Measurements from ENCODE around the gene RNF128. TPM values are rescaled to one million over a fixed set of nuclear protein-coding genes. Genes with fewer than 3 reads are reported as not detected.
A peak's percentile ranks its signal among the peaks of the same experiment; 100 is the strongest.

RNF128 gene, protein sequence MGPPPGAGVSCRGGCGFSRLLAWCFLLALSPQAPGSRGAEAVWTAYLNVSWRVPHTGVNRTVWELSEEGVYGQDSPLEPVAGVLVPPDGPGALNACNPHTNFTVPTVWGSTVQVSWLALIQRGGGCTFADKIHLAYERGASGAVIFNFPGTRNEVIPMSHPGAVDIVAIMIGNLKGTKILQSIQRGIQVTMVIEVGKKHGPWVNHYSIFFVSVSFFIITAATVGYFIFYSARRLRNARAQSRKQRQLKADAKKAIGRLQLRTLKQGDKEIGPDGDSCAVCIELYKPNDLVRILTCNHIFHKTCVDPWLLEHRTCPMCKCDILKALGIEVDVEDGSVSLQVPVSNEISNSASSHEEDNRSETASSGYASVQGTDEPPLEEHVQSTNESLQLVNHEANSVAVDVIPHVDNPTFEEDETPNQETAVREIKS
- total RNA-seq, result under 1 TPM in 8 of 10 donors, not detected in 2; 0.08 to 0.57 (median 0.27) TPM
- polyA plus RNA-seq, result under 1 TPM in 1 of 2 donors, not detected in 1; 0.01 TPM
- long read RNA-seq, donor 1, result 0 reads
- long read RNA-seq, donor 2, result 0 reads
- long read RNA-seq, donor 3, result 0 reads

DNA sequence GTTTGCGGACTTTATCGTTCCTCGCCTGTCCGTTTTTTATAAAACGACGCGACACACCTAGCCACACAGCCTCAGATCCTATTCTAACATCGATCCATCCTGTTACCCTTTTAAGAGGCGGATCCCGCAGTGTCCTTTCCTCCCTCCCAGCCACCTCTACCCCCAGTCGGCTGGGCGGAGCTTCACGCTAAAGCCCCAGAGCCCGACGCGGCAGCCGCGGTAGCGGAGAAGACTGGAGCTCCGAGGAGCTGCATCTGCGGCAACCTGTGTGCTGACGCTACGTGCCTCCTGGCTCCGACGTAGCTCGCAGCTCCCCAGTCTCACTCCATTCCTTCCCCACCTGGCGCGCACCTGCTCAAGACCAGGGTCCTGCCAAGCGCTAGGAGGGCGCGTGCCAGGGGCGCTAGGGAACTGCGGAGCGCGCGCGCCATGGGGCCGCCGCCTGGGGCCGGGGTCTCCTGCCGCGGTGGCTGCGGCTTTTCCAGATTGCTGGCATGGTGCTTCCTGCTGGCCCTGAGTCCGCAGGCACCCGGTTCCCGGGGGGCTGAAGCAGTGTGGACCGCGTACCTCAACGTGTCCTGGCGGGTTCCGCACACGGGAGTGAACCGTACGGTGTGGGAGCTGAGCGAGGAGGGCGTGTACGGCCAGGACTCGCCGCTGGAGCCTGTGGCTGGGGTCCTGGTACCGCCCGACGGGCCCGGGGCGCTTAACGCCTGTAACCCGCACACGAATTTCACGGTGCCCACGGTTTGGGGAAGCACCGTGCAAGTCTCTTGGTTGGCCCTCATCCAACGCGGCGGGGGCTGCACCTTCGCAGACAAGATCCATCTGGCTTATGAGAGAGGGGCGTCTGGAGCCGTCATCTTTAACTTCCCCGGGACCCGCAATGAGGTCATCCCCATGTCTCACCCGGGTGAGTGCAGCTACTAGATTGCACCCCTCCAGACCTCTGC, at the start of gene RNF128:
Gene RNF128, plus strand, starts transcription at position 217 of the 953 bp plus-strand sequence. Its CDS starts 213 bp downstream, at position 430.
- DNase-seq, result peak; percentile 3 to 15
- peak within 1 kb of the TSS; percentile 19 to 53 (median 48) for H3K4me3 ChIP-seq
- no peaks in the 10 kb centered on the region for H3K9me3 ChIP-seq
- intact Hi-C loops (cut with DNase I), result no loop called here
- H3K27me3 ChIP-seq, result peaks cover 0 to 92% (median 5%) of the 10 kb centered on the region in 7 donors
- no peak within 1 kb of the TSS for H3K27ac ChIP-seq
- ATAC-seq, result peak in 3 of 8 donors; percentile 47 to 70 (median 49)
- no peaks in the 10 kb centered on the region for H3K4me1 ChIP-seq
- WGBS, 2 donors, result 1 to 2% methylated on average over 46 to 75 of the region's 79 CpGs
- no peaks in the 10 kb centered on the region for H3K36me3 ChIP-seq
- TF ChIP-seq, protein P1, sequence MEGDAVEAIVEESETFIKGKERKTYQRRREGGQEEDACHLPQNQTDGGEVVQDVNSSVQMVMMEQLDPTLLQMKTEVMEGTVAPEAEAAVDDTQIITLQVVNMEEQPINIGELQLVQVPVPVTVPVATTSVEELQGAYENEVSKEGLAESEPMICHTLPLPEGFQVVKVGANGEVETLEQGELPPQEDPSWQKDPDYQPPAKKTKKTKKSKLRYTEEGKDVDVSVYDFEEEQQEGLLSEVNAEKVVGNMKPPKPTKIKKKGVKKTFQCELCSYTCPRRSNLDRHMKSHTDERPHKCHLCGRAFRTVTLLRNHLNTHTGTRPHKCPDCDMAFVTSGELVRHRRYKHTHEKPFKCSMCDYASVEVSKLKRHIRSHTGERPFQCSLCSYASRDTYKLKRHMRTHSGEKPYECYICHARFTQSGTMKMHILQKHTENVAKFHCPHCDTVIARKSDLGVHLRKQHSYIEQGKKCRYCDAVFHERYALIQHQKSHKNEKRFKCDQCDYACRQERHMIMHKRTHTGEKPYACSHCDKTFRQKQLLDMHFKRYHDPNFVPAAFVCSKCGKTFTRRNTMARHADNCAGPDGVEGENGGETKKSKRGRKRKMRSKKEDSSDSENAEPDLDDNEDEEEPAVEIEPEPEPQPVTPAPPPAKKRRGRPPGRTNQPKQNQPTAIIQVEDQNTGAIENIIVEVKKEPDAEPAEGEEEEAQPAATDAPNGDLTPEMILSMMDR (IDR thresholded peaks at IDR 0.05), result no peak

DNA sequence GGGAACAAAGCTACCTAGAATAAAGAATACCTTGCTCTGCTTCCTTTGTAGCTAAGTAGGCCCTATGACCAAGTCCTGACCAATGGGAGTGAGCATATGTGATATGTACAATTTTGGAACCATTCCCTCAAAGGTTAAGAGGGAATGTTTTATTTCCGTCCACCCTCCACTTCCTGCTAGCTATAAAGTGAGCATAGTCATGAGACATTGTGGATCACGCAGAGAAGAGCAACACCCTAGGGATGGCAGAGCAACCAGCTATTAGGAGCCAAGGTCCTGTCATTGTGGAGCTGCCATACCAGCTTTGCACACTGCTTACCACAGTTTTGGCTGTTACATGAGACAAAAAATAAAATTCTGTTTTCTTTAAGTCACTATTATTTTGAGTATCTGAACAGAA, 45.8 kb upstream of the RNF128 start:
- intact Hi-C loops (cut with DNase I), result no loop called here
- ATAC-seq, result no peak
- no peak for DNase-seq
- Histone ChIP-seq H3K4me1 (no peaks in the 10 kb centered on the region), H3K9me3 (no peaks in the 10 kb centered on the region), H3K27me3 (peaks cover 0 to 54% (median 0%) of the 10 kb centered on the region in 7 donors), H3K36me3 (no peaks in the 10 kb centered on the region), H3K4me3 (no peak overlapping the region), H3K27ac (no peak overlapping the region)
- TF ChIP-seq, protein P1 (IDR thresholded peaks at IDR 0.05), result no peak
- WGBS, 2 donors, result 48 to 60% methylated on average over 2 of the region's 2 CpGs

DNA sequence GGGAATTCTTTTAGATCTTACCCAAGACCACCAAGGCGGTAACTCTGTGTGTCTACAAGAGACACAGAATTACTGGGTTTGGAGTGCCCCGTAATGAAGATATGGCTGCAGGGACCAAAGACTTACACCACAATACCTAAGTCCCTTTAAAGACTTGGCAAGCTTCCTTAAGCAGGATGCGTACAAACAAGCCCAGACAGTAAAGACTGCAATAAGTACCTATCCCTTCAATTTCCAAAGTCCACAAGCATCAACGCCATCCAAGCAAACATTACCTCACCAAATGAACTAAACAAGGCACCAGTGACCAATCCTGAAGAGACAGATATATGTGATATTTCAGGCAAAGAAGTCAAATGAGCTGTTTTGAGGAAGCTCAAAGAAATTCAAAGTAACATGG, 42.3 kb upstream of the RNF128 start:
- Histone ChIP-seq H3K9me3 (peaks cover 0 to 3% (median 0%) of the 10 kb centered on the region in 11 donors), H3K27ac (no peak overlapping the region), H3K4me1 (no peaks in the 10 kb centered on the region), H3K4me3 (no peak overlapping the region), H3K36me3 (no peaks in the 10 kb centered on the region), H3K27me3 (peaks cover 0 to 34% (median 0%) of the 10 kb centered on the region in 7 donors)
- ATAC-seq (no peak), DNase-seq (no peak)
- TF ChIP-seq, protein P1 (IDR thresholded peaks at IDR 0.05), result no peak
- intact Hi-C loops (cut with DNase I), result no loop called here
- 89 to 92% methylated on average over 4 of the region's 4 CpGs for WGBS, 2 donors

All from heart right ventricle (tissue), 16 donors.